Right cardiac atrium (tissue), 5 donors: ENCODE data around the gene LHPP. TPM values are rescaled to one million over a fixed set of nuclear protein-coding genes. Genes with fewer than 3 reads are reported as not detected.

Source experiments
- ATAC-seq, 2 donors: fragments of 200-7000 bp; cut with Tn5 transposase; one replicate each; pipeline versions ENCODE4 v1.8.0 to v1.9.1; 2020; ENCODE audit warnings: moderate library complexity in 2 of 2, mild to moderate bottlenecking in 1 of 2
- DNase-seq, 3 donors: peaks; one replicate each; pipeline ENCODE4 v3.0.0-alpha.2; 2020
- H3K27ac ChIP-seq: one replicate; pipeline ENCODE4 v1.5.1; 2013; ENCODE audit warnings: mild to moderate bottlenecking, low read length, control low read depth, moderate library complexity
- H3K27me3 ChIP-seq: one replicate; pipeline ENCODE4 v1.6.1; 2013; ENCODE audit not compliant: control insufficient read depth, insufficient read depth
- H3K4me1 ChIP-seq: one replicate; pipeline ENCODE4 v1.6.1; 2013; ENCODE audit warnings: low read length; ENCODE audit not compliant: control insufficient read depth, insufficient read depth
- H3K4me3 ChIP-seq: one replicate; pipeline ENCODE4 v1.5.1; 2013; ENCODE audit warnings: low read length, control low read depth
- H3K9me3 ChIP-seq: one replicate; pipeline ENCODE4 v1.6.1; 2013; ENCODE audit warnings: low read length; ENCODE audit not compliant: control insufficient read depth
- WGBS: extraction: QIAGEN DNeasy Blood & Tissue Kit; methylation state at CpG from one replicate; pipeline ENCODE4 v1.1.7; 2013; 5-methylcytosine and 5-hydroxymethylcytosine counted together
- intact Hi-C, 4 donors: fragments of 100-400 bp; cut with DNase I; formaldehyde crosslinking; loops; one replicate each; pipeline versions ENCODE4 v1.11.0 to v1.14.0; 2022 to 2023
- polyA plus RNA-seq: library from polyadenylated mRNA; stranded (reverse); fragments of 200-250 nt; gene quantifications from one replicate; pipeline ENCODE4 v1.2.3, GENCODE V29; 2013
- total RNA-seq, 4 donors: library from RNA; stranded (reverse); fragmentation: NEBNext Ultra II Directional; extraction: Animal tissue kit (Norgen Biotek cat#: 25700); gene quantifications; one replicate each; pipeline ENCODE4 v1.2.1, GENCODE V29; 2021
- donor health status: healthy with polysubstance abuse.
- donor health status: DM: no; HTN: yes; CAD: no.
- donor health status: DM: no; HTN: no; CAD: no.
- donor health status: DM: no; HTN: yes; CAD: no; lungs with severe emphysema.
- donor health status: DM: yes; HTN: yes; CAD: no.

Gene LHPP
- total and polyA plus RNA-seq, 5 donors, result 17.8 to 24.9 (median 18.6) TPM

- Histone ChIP-seq H3K9me3 (no peaks in the 10 kb centered on the region), H3K4me1 (no peaks in the 10 kb centered on the region), H3K27me3 (no peaks in the 10 kb centered on the region), H3K4me3 (no peak overlapping the region), H3K27ac (no peak overlapping the region)
- ATAC-seq (no peak), DNase-seq (no peak)
- WGBS, result 83% methylated on average over 2 of the region's 2 CpGs
- intact Hi-C loops, result no loop called here
Measured at GRCh38 chr10:124484661-124485060, 23.0 kb downstream of the LHPP start.

GRCh38 chr10:124486635-124487034 is 25.0 kb downstream of the LHPP start:
- H3K4me1 ChIP-seq, result no peaks in the 10 kb centered on the region
- H3K9me3 ChIP-seq, result no peaks in the 10 kb centered on the region
- H3K27me3 ChIP-seq, result no peaks in the 10 kb centered on the region
- no peak overlapping the region for H3K4me3 ChIP-seq
- no peak overlapping the region for H3K27ac ChIP-seq
- ATAC-seq, result no peak
- intact Hi-C loops, result no loop called here
- WGBS, result 88% methylated on average over 6 of the region's 6 CpGs
- no peak for DNase-seq

GRCh38 chr10:124491105-124491504 is 29.5 kb downstream of the LHPP start:
- no peaks in the 10 kb centered on the region for H3K9me3 ChIP-seq
- H3K4me3 ChIP-seq, result no peak overlapping the region
- H3K27me3 ChIP-seq, result no peaks in the 10 kb centered on the region
- H3K4me1 ChIP-seq, result no peaks in the 10 kb centered on the region
- intact Hi-C loops, result no loop called here
- H3K27ac ChIP-seq, result no peak overlapping the region
- ATAC-seq (no peak), DNase-seq (no peak)
- WGBS, result 97% methylated on average over 9 of the region's 9 CpGs

- Histone ChIP-seq H3K27ac (no peak overlapping the region), H3K27me3 (no peaks in the 10 kb centered on the region), H3K4me1 (no peaks in the 10 kb centered on the region), H3K4me3 (no peak overlapping the region), H3K9me3 (no peaks in the 10 kb centered on the region)
- no peak for DNase-seq
- no peak for ATAC-seq
- intact Hi-C loops, result no loop called here
- WGBS, result 92% methylated on average over 8 of the region's 8 CpGs
Measured at GRCh38 chr10:124492266-124492665, 30.6 kb downstream of the LHPP start.

- no peak overlapping the region for H3K27ac ChIP-seq
- no peaks in the 10 kb centered on the region for H3K27me3 ChIP-seq
- WGBS, result 70% methylated on average over 23 of the region's 23 CpGs
- H3K4me3 ChIP-seq, result no peak overlapping the region
- no peak for DNase-seq
- intact Hi-C loops, result no loop called here
- no peaks in the 10 kb centered on the region for H3K9me3 ChIP-seq
- H3K4me1 ChIP-seq, result no peaks in the 10 kb centered on the region
- ATAC-seq, result no peak
Measured at GRCh38 chr10:124493214-124493882, 31.7 kb downstream of the LHPP start.

GRCh38 chr10:124494046-124494807 is 32.6 kb downstream of the LHPP start:
- Histone ChIP-seq H3K4me1 (no peaks in the 10 kb centered on the region), H3K4me3 (no peak overlapping the region)

GRCh38 chr10:124495162-124495561 is 33.5 kb downstream of the LHPP start:
- 94% methylated on average over 7 of the region's 7 CpGs for WGBS
- no peaks in the 10 kb centered on the region for H3K4me1 ChIP-seq
- no peak overlapping the region for H3K27ac ChIP-seq
- no peak overlapping the region for H3K4me3 ChIP-seq
- H3K27me3 ChIP-seq, result no peaks in the 10 kb centered on the region
- ATAC-seq, result no peak
- intact Hi-C loops, result no loop called here
- H3K9me3 ChIP-seq, result no peaks in the 10 kb centered on the region
- DNase-seq, result no peak

More at GRCh38 chr10:124494046-124494807, 32.6 kb downstream of the LHPP start:
- 67% methylated on average over 16 of the region's 16 CpGs for WGBS
- intact Hi-C loops, result no loop called here
- DNase-seq (no peak), ATAC-seq (no peak)
- Histone ChIP-seq H3K27me3 (no peaks in the 10 kb centered on the region), H3K9me3 (no peaks in the 10 kb centered on the region), H3K27ac (no peak overlapping the region)

- ATAC-seq (no peak), DNase-seq (no peak)
- intact Hi-C loops, result no loop called here
- Histone ChIP-seq H3K27ac (no peak overlapping the region), H3K27me3 (no peaks in the 10 kb centered on the region), H3K4me3 (no peak overlapping the region), H3K9me3 (no peaks in the 10 kb centered on the region), H3K4me1 (no peaks in the 10 kb centered on the region)
- WGBS, result 95% methylated on average over 11 of the region's 11 CpGs
Measured at GRCh38 chr10:124495725-124496124, 34.1 kb downstream of the LHPP start.

GRCh38 chr10:124496150-124496549 is 34.5 kb downstream of the LHPP start:
- Histone ChIP-seq H3K4me1 (no peaks in the 10 kb centered on the region), H3K27me3 (no peaks in the 10 kb centered on the region), H3K9me3 (no peaks in the 10 kb centered on the region), H3K27ac (no peak overlapping the region), H3K4me3 (no peak overlapping the region)
- no peak for DNase-seq
- intact Hi-C loops, result no loop called here
- WGBS, result 90% methylated on average over 14 of the region's 14 CpGs
- ATAC-seq, result no peak

- Histone ChIP-seq H3K27ac (no peak overlapping the region), H3K27me3 (no peaks in the 10 kb centered on the region), H3K9me3 (no peaks in the 10 kb centered on the region), H3K4me1 (no peaks in the 10 kb centered on the region), H3K4me3 (no peak overlapping the region)
- 90% methylated on average over 24 of the region's 24 CpGs for WGBS
- DNase-seq (no peak), ATAC-seq (peak in 1 of 2 donors; percentile 22)
- intact Hi-C loops, result no loop called here
Measured at GRCh38 chr10:124496620-124497019, 35.0 kb downstream of the LHPP start.

- H3K4me3 ChIP-seq, result no peak overlapping the region
- 73% methylated on average over 15 of the region's 15 CpGs for WGBS
- no peak for ATAC-seq
- DNase-seq, result no peak
- H3K27ac ChIP-seq, result no peak overlapping the region
- no peaks in the 10 kb centered on the region for H3K4me1 ChIP-seq
- H3K9me3 ChIP-seq, result no peaks in the 10 kb centered on the region
- no peaks in the 10 kb centered on the region for H3K27me3 ChIP-seq
- intact Hi-C loops, result no loop called here
Measured at GRCh38 chr10:124497196-124497881, 35.7 kb downstream of the LHPP start.
